HG03095 (cell line): ENCODE results near the gene MKKS.

Source experiments
- ATAC-seq: cut with Tn5 transposase; IDR thresholded peaks from one replicate; pipeline ENCODE4 v1.9.1; 2021; ENCODE audit warnings: moderate library complexity; ENCODE audit not compliant: unreplicated experiment

The MKKS gene

GRCh38 chr20:10433623-10434466, at the start of gene MKKS:
MKKS (minus strand) TSS chr20:10434222; CDS start chr20:10413514, 20,708 bp downstream.
- peak; percentile 46 for ATAC-seq

GRCh38 chr20:10483691-10484090, 49.7 kb upstream of the MKKS start:
- no peak for ATAC-seq

- no peak for ATAC-seq
These were observed 47.7 kb upstream of the MKKS start for GRCh38 chr20:10481676-10482075.

- no peak for ATAC-seq
These were observed 44.9 kb upstream of the MKKS start for GRCh38 chr20:10478930-10479329.

- peak; percentile 62 for ATAC-seq
These were observed 44.2 kb upstream of the MKKS start for GRCh38 chr20:10478205-10478604.

- peak; percentile 71 for ATAC-seq
These were observed 42.3 kb upstream of the MKKS start for GRCh38 chr20:10476319-10476724.

- no peak for ATAC-seq
These were observed 41.2 kb upstream of the MKKS start for GRCh38 chr20:10475225-10475624.

GRCh38 chr20:10474606-10475184, 40.7 kb upstream of the MKKS start:
- no peak for ATAC-seq

- no peak for ATAC-seq
These were observed 38.8 kb upstream of the MKKS start for GRCh38 chr20:10472871-10473270.

GRCh38 chr20:10470276-10470675, 36.3 kb upstream of the MKKS start:
- no peak for ATAC-seq

- no peak for ATAC-seq
These were observed 35.6 kb upstream of the MKKS start for GRCh38 chr20:10469599-10469998.

GRCh38 chr20:10469056-10469455, 35.0 kb upstream of the MKKS start:
- no peak for ATAC-seq

GRCh38 chr20:10468340-10468845, 34.4 kb upstream of the MKKS start:
- no peak for ATAC-seq

GRCh38 chr20:10467681-10468339, 33.8 kb upstream of the MKKS start:
- ATAC-seq = no peak

GRCh38 chr20:10466855-10467254, 32.8 kb upstream of the MKKS start:
- no peak for ATAC-seq

- no peak for ATAC-seq
These were observed 32.3 kb upstream of the MKKS start for GRCh38 chr20:10466325-10466724.

GRCh38 chr20:10465135-10465534, 31.1 kb upstream of the MKKS start:
- ATAC-seq = no peak

GRCh38 chr20:10463622-10464021, 29.6 kb upstream of the MKKS start:
- ATAC-seq = no peak

GRCh38 chr20:10462516-10462915, 28.5 kb upstream of the MKKS start:
- no peak for ATAC-seq

GRCh38 chr20:10461495-10461894, 27.5 kb upstream of the MKKS start:
- ATAC-seq = no peak

- no peak for ATAC-seq
These were observed 20.2 kb upstream of the MKKS start for GRCh38 chr20:10454151-10454750.
